GM12864 (cell line): Measurements from ENCODE around the gene SOBP.

Source experiments
- DNase-seq: peaks from one replicate; pipeline ENCODE4 v3.0.0-alpha.2; 2011; ENCODE audit warnings: low read depth
- H3K4me3 ChIP-seq: 2 replicates; pipeline ENCODE4 v1.5.1; 2011; ENCODE audit warnings: mild to moderate bottlenecking, low read depth, low read length, control low read depth
- TF ChIP-seq, protein P1 (sequence below): IDR thresholded peaks from 2 replicates; pipeline ENCODE4 v1.5.1; 2011; ENCODE audit warnings: low read depth, mild to moderate bottlenecking, moderate library complexity, low read length, control low read depth, inconsistent platforms; ENCODE audit errors: missing control alignments

The SOBP gene

GRCh38 chr6:107594736-107595135, 104.8 kb downstream of the SOBP start:
- no peak for DNase-seq
- TF ChIP-seq, protein P1, sequence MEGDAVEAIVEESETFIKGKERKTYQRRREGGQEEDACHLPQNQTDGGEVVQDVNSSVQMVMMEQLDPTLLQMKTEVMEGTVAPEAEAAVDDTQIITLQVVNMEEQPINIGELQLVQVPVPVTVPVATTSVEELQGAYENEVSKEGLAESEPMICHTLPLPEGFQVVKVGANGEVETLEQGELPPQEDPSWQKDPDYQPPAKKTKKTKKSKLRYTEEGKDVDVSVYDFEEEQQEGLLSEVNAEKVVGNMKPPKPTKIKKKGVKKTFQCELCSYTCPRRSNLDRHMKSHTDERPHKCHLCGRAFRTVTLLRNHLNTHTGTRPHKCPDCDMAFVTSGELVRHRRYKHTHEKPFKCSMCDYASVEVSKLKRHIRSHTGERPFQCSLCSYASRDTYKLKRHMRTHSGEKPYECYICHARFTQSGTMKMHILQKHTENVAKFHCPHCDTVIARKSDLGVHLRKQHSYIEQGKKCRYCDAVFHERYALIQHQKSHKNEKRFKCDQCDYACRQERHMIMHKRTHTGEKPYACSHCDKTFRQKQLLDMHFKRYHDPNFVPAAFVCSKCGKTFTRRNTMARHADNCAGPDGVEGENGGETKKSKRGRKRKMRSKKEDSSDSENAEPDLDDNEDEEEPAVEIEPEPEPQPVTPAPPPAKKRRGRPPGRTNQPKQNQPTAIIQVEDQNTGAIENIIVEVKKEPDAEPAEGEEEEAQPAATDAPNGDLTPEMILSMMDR: no peak
- no peak overlapping the region for H3K4me3 ChIP-seq

- H3K4me3 ChIP-seq: no peak overlapping the region
- DNase-seq: no peak
- TF ChIP-seq, protein P1: no peak
Measured at GRCh38 chr6:107598091-107598490, 108.2 kb downstream of the SOBP start.

DNA sequence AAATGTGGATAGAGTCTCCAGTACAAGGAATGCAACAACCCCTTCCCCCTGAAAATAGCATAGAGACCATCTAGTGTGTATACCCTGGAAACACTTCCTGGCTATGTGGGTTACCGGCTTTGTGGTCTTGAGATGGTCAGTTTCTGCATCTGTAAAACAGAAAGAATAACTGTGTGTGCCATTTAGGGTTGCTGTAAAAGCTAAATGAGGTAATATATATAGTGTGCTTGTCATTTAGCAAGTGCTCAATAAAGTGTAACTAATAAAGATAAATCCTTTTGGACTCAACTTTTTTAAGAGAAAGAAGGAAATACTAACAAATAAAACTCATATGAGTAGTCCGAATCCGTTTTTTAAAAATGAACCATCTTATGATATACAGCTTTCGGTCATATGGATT, 109.1 kb downstream of the SOBP start:
- no peak overlapping the region for H3K4me3 ChIP-seq
- DNase-seq: no peak
- TF ChIP-seq, protein P1: no peak

DNA sequence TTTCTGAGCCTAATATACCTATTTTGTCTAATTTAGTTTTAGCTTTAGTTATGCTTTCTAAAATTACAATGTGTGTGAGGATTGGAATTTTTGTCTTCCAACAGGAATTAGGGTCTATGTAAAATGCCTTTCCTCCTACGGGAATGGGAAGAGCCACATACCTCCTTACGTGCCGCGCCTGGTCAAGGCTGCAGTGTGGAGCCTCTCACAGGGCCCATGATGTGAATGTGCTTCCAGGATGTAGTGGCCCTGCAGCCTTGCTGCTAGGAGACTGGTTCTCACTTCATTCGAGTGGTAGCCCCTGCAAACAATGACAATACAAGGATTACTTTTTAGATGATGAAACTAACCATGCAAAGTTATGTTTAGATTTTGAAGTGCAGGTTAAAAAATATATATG, 110.2 kb downstream of the SOBP start:
- DNase-seq: no peak
- no peak overlapping the region for H3K4me3 ChIP-seq
- TF ChIP-seq, protein P1: no peak

GRCh38 chr6:107600936-107601335, 111.0 kb downstream of the SOBP start:
- DNase-seq: no peak
- TF ChIP-seq, protein P1: no peak
- no peak overlapping the region for H3K4me3 ChIP-seq

DNA sequence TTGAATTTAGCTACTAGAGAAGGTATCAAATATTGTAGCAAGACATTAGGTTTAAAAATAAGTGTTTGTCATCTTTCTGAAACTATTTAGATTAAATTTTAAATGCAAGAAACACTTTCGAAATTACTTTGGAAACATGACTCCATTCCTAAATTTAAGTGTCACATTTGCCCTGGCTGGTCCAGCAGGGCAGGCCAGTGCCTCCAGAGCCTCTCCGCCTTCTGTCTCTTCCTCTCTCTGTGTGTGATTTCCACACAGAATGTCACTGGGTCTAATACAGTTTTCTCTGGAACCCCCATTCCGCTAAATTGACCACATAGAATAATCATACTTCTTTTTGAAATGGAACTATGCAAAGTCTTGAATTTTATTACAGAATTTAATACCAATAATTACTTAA, 111.5 kb downstream of the SOBP start:
- DNase-seq: no peak
- no peak overlapping the region for H3K4me3 ChIP-seq
- TF ChIP-seq, protein P1: no peak

DNA sequence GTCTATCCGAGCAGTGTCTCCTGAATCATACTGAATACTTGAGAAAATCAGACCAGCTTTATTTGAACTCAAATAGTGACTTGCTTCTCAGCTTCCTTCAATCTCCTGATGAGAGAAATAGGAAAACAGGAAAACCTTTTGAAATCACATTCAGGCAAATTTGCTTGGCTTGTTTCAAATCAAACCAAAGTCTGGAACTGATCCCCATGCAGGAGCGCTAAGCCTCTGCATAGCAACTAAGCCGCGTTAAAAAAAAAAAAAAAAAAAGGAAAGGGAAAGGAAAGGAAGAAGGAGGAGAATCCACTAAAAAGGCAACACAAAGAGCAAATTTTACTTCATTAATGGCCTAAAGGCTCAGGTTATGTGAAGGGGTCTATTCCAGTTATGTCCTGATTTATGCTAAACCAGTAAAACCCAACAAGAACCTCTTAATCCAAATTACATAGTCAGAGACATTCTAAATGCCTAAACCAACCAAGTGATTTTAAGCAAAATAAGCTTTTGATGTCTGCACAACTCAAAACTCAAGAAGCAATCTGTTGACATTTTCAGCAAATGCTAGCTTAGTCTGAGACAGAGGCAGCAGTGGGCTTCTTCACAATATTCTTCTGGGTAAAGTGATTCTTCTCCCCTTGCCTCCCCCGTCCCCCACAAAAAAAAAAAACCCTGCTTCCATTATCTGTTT, 112.5 kb downstream of the SOBP start:
- no peak for DNase-seq
- H3K4me3 ChIP-seq: no peak overlapping the region
- TF ChIP-seq, protein P1: no peak
